COLO829 (cell line): Measurements from ENCODE around the gene MEGF6.

Experiments used
- DNase-seq: peaks from one replicate; pipeline ENCODE4 v3.0.0; 2012; ENCODE audit warnings: low spot score

Gene MEGF6

GRCh38 chr1:3469849-3470649 is 141.3 kb downstream of the MEGF6 start:
- DNase-seq: no peak

- DNase-seq: no peak
Measured at GRCh38 chr1:3469104-3469848, 142.0 kb downstream of the MEGF6 start.

DNA sequence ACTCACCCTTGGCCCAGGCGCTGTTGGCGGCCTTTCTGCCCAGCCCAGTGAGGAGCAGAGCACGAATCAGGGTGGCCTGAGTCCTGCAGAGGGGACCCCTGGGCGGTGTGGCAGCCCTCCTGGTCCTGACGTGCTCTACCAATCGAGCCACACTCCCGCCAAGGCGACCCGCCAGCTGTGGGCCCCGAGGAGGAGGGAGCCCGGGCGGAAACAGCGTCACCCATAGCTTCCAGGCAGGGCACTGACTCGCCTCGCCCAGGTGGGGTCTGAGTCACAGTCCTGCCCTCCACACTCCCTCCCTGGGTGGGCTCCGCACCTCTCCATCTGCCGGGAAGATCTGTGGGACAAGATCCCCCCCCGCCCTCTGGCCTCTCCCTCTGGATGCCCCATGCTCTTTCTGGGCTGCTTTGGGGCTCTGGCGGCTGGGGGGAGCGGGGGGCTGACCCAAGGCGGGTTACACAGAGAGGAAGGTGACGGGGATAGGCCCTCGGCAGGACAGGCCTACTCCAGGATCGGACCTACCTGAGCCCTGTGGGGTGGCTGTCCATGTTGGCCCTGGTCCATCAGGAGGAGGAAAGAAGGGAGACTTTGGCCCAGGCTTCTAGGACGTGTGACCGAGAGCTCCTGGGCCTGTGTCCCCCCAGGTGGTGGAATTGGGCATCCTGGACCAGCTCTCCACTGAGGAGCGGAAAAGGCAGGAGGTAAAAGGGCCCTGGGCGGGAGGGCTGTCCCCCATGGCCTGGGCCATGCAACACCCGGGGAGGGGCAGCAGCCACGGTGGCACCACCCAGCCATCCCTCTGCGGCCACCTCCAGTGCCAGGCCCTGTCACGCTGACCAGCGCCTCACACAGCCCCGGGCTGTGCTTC is 142.8 kb downstream of the MEGF6 start:
- no peak for DNase-seq

DNA sequence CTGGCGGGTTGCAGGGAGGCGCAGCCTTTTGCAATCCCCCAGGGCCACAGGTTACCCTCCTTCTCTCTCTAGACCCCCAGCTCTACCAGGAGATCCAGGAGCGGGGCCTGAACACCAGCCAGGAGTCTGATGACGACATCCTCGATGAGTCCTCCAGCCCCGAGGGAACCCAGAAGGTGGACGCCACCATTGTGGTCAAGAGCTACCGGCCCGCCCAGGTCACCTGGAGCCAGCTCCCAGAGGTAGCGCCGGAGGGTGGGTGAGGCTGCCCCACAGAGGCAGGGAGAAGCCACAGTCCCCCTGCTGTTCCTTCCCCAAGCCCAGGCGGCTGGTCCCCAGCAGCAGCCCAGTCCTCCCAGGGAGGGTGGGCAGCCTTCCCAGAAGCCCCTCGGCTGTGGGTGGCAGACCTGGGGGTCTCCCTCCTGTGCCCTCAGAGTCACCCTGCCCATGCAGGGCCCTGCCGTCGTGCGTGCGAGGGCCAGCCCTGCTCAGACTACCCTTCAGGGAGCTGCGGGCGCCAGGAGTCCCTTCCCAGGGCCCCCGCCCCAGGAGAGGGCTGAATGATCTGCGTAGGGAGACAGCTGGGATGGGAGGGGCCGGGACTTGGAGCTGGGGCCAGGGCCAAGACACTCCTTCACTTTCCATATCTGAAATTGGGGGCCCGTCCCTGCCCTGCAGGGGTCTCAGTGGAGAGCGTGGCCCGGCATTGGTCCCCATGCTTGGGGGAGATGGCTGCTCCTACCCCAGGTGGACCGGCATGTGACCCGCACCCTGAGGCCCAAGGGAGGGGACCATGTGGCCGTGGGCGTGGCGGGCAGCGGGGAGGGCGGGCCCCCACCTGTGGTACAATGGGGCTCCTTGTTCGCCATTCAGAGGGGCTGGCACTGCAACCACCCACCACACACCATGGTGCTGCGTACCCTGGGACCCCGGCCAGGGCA is 143.9 kb downstream of the MEGF6 start:
- DNase-seq: no peak

DNA sequence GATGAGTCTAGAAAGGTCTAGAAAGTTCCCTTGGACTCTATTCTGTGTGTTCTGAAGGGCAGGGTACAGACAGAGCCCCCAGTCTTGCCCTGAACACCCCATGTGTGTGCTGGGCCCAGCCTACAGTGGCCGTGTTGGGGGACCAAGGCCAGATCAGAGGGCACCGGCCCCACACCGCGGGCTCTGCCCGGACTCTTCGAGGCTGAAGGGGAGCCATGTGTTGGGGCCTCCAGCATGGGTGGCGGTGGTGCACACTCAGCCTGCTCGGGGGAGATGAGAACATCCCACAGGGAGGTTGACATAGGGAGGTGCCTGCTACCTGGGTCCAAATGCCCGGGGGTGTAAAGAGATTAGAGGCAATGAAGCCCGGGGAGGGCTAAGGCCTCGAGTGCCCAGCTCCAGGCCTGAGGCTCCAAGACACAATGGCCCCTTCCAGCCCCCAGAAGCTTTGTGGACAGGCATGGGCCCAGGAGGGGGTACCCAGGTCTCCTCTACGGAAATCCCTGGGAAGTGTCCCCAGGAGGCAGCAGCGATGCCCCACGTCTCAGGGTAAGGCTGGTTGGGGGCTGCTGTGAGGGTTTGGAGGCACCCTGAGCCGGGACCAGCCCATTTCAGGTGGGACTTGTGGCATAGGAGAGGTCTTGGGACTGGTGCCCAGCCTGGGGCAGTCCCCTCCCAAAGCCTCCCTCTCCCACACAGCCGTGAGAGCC is 144.8 kb downstream of the MEGF6 start:
- DNase-seq: no peak

- no peak for DNase-seq
Measured at GRCh38 chr1:3465935-3466321, 145.4 kb downstream of the MEGF6 start.

DNA sequence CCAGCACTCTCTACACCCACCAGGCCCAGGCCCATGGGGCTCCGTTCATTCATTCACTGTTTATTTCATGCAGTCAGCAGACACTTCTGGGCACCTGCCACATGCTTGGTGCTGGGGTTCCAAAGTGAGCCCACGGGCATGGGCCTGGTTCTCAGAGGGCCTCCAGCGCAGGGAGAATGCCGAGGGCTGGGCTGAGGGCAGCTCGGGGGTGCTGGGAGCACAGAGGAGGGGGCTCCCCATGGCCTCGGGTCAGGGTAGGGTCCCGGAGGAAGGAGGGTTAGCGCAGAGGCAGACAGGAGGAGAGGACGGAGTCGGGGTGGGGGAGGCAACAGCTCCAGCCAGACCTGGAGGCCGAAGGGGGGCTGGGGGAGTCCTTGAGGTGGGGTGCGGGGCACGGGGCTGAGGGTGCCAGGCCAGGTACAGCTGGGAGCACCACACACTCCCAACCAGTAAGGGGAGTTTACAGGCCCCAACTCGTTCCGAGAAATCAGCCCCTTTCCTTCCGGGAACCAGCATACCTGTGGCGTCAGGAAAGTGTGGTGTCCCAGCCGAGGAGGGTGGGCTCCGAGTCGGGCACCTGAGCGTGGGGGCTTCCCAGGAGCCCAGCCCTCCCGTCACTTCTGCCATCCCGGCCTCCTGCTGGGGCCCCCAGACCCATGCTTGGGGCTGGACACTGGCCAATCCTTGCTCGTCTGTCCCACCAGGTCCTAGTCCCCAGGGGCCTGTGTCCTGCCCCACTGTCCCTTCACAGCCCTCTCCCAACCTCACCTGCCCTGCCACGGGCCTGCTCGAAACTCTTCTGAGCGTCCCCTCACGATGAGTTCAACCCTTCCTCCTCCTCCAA is 146.0 kb downstream of the MEGF6 start:
- no peak for DNase-seq

- DNase-seq: no peak
Measured at GRCh38 chr1:3464649-3465025, 146.7 kb downstream of the MEGF6 start.

DNA sequence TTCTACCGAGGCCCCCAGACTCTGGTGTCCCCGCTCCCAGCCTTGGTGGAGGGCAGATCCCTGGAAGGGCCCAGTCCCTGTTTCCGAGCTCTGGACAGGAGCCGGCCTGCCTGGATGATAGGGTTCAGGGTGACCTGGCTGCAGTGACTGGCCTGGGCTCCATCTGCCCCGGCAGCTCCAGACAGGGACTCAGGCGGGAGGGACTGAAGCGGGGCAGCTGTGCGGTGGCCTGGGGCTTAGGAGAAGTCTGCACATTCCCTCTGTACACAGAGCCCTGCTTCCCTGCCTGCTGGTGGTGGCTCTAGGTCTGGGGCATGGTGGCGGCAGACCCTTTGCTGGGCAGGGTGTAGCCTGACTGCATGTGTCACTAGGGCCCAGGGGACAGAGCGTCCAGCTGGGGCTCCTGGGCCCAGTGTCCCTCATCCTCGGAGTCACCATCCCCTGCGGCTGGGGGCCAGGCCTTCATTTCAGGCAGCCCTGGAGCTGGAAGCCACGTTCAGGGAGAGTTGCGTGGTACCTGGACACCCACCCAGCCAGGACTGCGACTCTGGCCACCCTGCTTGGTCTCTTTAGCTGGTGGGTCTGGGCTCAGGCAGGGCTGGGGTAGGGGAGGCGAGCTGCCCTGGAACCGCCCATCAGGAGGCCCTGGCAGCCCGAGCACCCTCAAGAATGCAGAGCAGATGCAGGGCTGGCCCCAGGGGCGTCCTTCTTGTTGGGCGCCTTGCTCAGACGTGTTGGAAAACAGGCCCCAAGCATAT is 147.2 kb downstream of the MEGF6 start:
- DNase-seq: no peak

GRCh38 chr1:3463408-3463863 is 147.9 kb downstream of the MEGF6 start:
- DNase-seq: no peak

- DNase-seq: no peak
Measured at GRCh38 chr1:3463013-3463385, 148.3 kb downstream of the MEGF6 start.

DNA sequence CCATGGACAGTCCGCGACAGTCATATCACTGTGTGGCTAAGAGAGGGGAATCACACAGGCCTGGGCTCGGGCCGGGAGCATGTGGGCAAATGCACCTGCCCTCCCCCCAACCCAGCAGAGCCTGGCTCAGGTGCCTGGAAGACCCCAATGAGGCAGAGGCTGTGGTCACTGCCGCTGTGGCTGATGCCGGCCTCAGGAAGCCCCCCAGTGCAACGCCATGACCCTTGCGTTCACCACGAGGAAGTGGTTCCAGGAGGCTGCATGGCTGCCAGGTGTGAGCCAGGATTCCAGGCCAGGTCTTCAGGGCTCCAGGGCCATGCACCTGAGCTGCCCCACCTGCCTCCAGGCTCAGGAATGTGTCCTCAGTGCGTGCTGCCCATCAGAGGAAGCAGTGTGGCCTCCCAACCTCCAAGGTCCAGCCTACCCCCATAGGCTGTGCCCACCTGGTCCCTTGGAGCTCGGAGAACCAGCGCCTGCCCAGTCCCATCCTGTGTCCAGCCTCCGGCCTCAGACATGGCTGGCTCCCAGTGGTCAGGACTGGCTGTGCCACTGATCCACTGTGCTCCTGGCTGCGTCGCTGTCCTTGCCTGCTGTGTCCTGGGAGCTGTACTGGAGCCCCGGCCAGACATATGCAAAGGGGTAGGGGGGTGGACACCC is 148.8 kb downstream of the MEGF6 start:
- DNase-seq: no peak

DNA sequence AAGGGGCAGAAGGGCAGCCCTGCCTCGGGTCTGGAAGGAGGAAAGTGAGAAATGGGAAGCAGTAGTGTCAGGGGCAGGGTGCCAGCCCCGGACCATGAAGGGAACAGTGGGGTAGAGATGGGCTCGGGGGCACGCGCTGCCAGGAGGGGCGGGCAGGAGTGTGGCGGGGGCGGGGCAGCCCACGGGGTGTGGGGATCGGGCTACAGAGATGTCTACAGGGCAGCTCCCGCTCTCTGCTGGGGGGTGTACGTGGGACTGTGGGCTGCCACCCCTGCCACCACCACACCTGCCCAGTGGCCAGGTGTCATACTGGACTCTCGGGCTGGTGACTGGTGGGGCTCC is 149.4 kb downstream of the MEGF6 start:
- DNase-seq: no peak

- no peak for DNase-seq
Measured at GRCh38 chr1:3461238-3461933, 149.9 kb downstream of the MEGF6 start.

DNA sequence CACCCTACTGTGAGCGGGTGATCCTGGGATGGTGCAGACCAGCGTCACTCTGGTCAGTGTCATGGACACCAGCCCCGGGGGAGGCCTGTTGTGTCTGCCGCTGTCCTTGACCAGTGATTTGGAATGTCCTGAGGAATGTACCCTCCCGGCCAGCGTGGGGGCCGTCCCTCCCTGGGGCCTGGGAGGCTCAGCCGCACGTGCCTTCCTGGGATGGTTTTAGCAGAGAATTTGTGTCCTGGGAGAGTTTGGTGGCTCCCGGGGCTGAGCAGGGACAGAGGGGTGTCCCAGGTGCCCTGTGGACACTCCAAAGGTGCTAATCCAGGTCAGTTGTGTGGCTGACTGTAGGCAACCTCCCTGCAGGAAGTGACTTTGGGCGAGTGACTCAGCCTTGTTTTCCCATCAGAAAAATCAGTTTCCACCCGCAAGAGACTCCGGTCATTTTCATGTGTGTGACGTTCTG is 150.6 kb downstream of the MEGF6 start:
- no peak for DNase-seq

GRCh38 chr1:3459940-3460671 is 151.2 kb downstream of the MEGF6 start:
- DNase-seq: no peak
